ENCODE measurements around the gene CYTH4.

DNA sequence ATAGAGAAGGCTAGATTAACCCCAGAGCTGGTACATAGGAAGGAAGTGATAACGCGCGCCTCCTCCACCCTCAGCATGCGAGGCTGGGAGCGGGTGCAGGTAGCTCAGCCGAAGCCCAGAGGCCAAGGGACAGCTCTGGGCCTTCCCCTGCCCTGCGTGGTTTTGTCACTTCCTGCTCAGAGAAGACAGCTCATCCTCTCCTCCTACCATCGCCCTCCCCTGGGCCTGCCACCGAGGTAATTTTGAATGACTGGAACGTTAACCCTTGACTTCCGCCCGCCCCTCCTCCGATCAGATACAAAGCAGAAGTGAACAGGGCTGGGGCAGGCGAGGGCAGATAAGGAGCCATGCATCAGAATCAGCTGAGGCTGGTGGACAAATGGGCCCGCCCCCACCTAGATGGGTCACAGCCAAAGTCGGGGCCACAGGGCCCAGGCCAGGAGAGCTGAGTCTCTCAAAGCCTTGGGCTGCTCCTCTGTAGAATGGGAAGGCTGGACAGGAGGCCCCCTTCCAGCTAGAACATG, 39.9 kb upstream of the CYTH4 start:
- TF ChIP-seq, protein P1, sequence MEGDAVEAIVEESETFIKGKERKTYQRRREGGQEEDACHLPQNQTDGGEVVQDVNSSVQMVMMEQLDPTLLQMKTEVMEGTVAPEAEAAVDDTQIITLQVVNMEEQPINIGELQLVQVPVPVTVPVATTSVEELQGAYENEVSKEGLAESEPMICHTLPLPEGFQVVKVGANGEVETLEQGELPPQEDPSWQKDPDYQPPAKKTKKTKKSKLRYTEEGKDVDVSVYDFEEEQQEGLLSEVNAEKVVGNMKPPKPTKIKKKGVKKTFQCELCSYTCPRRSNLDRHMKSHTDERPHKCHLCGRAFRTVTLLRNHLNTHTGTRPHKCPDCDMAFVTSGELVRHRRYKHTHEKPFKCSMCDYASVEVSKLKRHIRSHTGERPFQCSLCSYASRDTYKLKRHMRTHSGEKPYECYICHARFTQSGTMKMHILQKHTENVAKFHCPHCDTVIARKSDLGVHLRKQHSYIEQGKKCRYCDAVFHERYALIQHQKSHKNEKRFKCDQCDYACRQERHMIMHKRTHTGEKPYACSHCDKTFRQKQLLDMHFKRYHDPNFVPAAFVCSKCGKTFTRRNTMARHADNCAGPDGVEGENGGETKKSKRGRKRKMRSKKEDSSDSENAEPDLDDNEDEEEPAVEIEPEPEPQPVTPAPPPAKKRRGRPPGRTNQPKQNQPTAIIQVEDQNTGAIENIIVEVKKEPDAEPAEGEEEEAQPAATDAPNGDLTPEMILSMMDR (IDR thresholded peaks at IDR 0.05), result no peak
- TF ChIP-seq POLR2A (IDR thresholded peaks at IDR 0.05), result no peak

Data from gastroesophageal sphincter (tissue), 3 donors.